HK-2 (cell line): ENCODE data around the gene RRP1B.

Source experiments
- DNase-seq: peaks from one replicate; pipeline ENCODE4 v3.0.0-alpha.2; 2018; ENCODE audit not compliant: unreplicated experiment

Gene RRP1B

GRCh38 chr21:43740497-43741156 is 81.3 kb downstream of the RRP1B start:
- no peak for DNase-seq

DNA sequence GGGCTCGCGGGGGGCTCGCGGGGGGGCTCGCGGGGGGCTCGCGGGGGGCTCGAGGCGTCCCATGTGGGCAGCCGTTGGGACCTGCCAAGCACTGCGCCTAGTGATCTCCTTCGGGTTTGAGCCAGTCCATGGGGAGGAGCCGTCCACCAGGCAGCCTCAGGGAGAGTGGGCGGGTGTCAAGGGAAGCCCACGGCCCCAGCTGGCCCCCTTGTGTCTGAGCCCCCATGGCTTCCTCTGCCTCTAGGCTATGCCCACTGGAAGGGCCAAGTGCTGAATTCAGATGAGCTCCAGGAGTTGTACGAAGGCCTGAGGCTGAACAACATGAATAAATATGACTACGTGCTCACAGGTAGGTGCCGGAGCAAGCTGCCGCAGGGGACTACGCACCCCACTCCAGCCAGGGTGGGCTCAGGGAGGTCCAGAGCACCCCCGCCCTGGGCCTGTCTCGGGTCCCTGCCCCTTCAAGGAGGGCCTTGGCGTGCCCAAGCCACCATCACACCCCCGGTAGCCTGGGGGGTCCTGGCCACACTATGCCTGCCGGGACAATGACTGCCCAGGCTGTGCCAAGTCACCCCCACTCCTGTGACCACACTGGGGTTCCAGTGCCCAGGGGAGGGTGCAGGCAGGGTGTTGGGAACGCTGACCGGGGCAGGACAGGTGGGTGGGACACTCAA is 82.2 kb downstream of the RRP1B start:
- no peak for DNase-seq

DNA sequence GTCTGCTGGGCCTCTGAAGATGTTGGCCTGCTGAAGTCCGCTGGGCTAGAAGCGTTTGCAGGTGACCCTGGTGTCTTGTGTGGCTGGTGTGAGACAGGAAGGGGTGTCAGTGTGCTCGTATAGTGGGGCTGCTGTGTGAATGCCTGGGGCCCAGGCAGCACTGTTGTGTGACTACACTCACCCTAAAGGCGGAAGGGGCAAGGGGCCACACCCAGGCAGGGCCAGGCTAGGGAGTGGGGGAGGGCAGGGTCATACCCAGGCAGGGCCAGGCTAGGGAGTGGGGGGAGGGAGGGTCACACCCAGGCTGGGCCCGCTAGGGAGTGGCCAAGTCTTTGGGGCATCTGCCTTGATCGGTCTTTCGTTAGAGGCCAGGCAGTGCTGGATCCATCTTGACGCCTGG is 84.6 kb downstream of the RRP1B start:
- no peak for DNase-seq

- no peak for DNase-seq
Observed at GRCh38 chr21:43744725-43745124, 85.4 kb downstream of the RRP1B start.
